ENCODE results near the gene UTP11.

UTP11 gene

GRCh38 chr1:38073534-38074301, 61.2 kb downstream of the UTP11 start:
- DNase-seq: no peak

DNA sequence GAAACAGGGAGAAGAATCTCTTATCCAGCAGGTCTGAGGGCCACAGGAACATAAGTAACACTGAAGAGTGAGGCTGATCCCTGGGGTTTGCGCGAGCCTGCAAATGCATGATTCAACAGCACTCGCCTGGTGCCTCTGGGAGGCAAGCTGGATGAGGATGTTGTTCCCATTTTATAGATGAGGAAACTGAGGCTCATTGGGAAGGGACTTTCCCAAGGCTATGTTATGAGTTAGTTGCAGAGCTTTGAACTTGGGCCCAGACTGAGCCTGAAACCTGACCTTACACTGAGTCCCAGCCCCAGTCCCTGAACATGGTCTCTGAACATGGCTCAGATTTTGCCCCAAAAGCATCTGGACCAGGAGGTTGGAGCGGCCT, 61.8 kb downstream of the UTP11 start:
- DNase-seq: no peak
